Measurements from ENCODE around the gene AMBRA1.

The AMBRA1 gene

DNA sequence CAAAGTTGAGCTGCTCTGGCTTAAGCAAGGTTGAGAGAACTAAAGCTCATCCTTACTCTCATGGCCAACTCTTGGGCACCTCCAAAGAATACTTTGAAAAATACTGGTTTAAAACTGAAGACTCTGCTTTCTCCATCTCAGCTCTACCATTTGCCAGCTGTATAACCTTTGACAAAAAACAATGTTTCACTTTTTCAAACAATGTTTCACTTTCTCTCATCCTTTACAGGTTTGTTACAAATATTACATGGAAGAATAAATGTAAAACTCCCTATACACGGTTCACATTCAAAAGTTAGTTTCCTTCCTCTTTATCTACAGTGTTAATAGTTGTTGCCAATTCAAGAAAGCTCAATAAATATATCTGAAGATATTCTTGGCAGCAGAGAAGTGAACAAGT is 19.2 kb downstream of the AMBRA1 start:
- DNase-seq = no peak

DNA sequence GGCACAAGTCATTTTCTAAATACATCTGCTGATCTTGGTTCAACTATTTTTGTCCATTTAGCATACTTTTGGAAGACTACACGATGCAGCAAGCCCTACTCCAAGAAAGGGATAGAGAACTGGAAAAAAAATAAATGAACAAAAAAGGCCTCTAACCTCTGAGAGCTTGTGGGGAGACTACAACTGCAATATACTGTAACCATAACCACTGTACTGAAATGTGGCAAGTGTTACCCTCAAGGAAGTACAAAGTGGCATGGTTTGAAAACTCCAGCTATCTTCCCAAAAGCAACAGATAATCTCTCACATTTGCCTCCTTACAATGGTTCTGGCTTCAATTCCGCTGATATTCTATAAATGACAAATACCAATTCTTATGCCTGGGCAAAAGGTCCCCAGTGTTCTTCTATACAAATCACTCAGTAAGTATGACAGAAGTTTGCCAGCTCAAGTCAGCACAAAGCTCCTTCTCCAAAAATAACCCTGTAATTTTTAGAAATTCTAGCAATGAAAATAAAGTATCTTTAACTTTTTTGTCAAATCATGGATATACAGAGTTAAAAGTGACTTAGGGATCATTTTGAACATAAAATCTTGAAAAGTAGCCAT is 22.9 kb downstream of the AMBRA1 start:
- DNase-seq = no peak

DNA sequence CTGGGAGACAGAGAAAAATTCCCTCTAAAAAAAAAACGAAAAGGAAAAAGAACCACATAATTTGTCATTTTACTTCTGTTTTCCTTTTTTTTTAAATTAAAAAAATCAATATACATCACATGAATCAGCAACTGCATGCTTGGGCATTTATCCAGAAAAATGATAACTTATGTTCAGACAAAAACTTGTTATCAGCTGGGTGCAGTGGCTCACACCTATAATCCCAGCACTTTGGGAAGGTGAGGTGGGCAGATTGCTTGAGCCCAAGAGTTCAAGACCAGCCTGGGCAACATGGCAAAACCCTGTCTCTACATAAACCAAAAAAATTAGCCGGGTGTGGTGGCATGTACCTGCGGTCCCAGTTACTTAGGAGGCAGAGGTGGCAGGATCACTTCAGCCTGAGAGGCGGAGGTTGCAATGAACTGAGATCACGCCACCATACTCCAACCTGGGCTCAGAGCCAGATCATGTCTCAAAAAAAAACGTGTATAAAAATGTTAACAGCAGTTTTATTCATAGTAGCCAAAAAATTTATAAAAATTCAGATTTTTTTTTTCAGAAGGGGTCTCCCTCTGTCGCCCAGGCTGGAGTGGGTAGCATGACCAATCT is 28.5 kb downstream of the AMBRA1 start:
- no peak for DNase-seq

DNA sequence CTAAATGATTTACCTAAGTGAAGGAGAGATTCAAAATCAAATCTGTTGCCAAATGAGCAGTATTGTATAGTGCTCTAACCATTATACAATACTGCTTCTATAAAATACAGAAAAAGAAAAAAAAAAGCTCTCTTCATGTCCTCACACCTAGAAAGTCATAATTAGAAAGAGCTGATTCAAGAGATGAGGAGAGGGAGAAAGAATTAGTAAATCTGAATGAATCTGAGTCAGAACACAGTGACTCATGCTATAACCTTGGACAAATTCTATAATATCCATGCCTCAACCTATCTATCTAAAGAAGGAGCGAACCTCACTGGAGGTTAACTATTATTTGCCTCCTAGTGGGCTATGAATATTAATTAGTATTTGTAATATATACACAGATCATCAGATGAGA is 29.4 kb downstream of the AMBRA1 start:
- peak; percentile 69 for DNase-seq

DNA sequence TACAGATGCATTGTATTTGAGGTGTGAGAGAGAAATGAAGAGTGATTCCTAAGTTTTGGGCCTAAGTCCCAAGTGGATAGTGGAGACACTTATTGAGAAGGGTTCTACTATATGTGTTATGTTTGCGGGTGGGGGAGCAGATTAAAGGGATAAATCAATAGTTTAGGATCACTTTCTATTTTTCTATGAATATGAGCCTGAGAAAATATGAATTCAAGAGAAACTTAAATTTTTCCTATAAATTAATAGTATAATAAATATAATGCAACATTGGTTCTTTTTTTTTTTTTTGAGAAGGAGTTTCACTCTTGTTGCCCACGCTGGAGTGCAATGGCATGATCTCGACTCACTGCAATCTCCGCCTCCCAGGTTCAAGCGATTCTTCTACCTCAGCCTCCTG is 31.3 kb downstream of the AMBRA1 start:
- DNase-seq = no peak

DNA sequence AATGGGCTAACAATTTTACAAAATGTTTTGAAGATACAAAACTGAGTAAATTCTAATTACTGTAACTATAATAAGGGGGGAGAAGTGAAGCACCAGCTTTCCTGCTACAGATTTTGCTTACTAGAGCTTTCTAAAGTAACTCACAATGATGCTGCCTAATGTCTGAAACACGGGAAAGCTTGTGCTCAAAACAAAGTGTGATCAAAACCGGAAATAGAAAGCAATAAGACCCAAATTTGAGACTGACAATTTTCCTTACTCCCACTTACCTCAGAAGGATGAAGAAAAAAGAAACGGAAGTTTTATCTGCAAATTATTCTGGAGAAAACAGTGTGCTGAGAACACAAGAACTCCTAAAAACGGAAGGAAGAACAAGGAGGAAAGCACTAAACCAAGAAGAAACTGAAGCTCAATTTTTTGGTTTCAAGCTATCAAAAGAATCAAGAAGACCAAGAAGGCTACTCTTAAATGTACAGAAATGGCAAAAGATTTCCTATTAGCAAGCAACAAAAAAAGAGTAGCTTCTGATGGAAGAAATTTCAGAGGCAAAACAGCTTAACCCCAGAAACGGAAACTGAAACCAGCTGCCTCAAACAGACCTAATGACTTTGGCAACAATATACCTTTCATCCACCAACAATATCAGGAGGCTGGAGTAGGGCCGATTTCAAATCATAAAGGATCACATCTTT is 33.4 kb downstream of the AMBRA1 start:
- no peak for DNase-seq

DNA sequence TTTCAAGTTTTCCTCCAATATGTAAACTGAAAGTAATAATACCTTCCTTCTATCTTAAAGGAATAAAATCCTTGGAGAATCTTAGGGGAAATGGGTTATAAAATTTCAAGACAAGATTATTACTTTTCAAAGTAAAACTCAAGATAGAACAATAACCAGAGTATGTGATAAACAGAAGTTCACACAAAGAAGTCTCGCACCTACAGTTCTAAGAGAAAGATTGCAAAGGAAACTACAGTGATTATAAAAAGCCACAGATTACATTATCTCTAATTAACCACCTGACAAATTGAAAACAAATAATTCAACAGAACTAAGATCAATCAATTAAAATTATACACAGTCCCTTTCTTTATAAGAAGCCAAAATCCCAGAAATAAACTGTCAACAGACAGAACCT is 34.0 kb downstream of the AMBRA1 start:
- no peak for DNase-seq

DNA sequence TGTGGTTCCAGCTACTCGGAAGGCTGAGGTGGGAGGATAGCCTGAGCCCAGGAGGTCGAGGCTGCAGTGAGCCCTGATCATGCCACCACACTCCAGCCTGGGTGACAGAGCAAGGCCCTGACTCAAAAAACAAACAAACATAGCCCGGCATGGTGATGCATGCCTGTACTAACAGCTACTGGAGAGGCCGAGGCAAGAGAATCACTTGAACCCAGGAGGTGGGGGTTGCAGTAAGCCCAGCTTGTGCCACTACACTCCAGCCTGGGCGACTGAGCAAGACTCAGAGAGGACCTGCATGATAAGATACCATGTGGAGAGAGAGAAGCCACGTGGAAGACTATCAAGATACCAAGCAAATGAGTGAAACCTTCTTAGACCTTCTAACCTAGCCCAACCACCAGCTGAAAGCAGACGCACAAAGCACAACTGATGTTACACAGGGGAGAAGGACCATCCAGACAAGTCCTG is 36.1 kb downstream of the AMBRA1 start:
- DNase-seq = peak; percentile 62

DNA sequence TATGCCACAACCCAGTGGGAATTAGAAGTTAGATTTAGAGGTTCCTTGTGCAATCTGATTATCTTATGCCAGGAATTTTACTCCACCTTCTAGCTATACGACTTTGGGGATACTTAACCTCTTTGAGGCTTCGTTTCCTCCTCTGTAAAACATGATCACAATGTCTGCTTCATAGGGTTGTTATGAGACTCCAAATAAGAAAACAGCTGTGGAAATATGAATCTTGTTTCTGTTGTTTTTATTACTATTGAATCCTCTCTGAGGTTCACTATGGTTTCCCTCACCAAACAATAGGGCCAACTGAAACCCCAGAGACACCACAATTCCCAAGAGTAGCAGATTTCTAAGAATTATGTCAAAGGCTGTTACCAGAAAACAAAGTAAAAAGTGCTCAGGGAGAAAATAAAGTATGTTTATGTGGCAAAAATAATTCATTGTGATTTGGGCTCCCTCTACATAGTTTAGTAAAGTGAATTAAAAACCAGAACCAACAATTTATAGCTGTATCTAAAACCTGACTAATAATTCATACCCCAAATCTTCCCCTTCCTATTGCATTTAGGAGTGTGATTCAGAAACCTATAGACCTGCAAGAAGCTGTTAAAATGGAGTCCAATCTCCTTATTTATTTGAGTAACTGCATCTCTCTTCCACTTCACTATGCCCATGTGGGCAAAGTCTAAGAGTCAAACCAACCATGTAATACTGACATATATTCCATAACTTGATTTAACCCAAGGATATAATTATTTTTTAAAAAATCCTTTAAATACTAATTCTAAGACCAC is 38.4 kb downstream of the AMBRA1 start:
- peak; percentile 72 for DNase-seq

DNA sequence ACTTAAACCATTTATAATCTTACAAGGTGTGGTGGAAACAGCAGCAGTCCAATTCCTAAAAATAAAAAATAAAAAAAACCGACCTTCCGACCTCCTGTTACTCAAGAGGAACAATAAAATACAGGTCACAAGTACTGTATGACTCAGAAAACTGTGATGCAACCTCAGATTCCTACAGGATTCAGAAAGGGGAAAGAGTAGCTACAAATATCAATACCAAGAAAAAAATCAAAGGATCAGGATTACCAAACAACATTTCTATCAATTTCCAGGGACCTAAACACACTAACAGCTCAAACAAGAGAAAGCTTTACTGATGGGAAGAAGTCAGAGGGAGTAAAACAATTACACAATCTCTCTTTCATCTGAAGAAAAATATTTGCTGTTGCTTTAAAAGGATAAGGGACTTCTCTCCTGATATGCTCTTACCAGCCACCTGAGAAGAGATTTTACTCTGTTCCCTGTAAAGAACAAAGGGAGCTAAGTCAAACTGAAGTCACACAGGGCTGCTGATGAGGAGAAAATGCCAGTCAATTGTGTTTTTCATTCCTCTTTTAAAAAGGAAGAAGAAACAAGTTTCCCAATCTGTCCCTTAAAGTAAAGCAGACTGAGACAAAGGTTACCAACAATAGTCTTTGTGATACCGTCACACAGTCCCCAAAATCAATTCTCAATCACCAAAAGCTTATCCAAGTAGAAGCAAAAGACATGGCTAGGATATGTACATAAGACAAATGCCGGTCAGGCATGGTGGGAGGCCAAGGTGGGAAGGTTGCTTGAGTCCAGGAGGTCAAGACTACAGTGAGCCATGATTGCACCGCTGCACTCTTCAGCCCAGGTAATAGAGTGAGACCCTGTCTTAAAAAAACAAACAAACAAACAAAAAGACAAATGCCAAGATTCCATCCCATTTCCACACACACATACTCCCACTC is 39.3 kb downstream of the AMBRA1 start:
- peak; percentile 49 for DNase-seq

DNA sequence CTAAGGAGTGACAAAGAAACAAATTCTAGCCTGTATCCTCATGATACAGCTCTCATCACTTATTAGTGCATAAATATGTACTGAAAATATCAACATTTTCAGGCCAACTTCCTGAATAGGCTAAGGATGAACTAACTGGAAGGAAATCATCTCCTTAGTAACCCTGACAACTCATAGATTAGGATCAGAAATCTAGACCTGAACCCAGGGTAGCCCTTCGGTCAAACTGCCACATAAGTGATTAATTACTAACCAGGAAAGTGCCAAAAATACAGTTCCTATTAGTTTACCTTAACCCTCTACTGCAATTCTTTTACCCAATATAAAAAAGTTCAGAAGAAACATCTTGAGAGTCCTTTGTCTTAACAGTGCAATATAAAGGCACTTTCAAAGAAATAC is 40.0 kb downstream of the AMBRA1 start:
- DNase-seq = no peak

DNA sequence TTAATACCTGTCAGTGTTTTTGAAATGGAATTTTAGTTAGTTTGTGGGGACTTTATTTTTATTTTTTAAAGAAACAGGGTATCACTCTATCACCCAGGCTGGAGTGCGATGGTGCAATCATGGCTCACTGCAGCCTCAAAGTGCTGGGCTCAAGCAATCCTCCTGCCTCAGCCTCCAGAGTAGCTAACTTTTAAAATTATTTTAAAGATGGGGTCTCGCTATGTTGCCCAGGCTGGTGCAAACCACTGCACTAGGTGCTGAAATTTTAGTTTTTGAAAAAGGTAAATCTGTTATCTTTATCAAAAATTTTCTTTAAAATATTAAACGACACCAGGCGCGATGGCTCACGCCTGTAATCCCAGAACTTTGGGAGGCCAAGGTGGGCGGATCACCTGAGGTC is 42.6 kb downstream of the AMBRA1 start:
- DNase-seq = no peak

DNA sequence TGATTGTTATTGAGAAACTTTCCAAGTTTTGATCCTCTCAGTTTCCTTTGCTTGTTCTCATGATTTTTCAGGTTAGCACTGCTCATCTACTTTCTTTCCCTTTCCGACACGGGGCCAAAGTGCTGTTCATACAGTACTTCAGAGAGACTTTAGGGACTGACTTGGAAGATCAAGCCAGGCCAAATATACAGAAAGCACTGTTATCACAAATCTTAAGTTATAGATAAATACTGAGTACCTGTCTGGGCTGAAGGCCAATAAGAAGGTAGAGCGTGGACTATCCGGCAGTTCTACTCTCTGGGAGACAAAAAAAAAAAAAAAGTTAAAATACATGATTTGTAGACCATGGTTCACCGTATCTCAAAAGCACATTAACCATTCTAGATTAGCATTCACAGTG is 46.2 kb downstream of the AMBRA1 start:
- no peak for DNase-seq

DNA sequence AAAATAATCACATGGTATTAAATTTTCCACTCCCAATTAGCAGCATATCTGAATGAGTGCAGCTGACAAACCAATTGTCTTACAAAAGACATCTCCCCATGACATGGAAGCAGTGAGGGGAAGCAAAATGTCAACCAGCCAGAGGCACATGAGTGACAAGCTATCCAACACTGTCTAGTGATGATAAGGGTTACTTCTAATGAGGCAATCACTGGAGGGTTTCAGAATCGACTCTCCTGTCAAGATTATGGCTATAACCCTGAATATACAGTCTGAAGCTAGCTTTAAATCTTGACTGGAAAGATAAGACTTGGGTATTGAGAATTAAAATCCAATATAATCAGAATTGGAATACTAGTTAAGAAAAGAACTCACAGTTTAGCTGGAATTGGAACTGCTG is 50.3 kb downstream of the AMBRA1 start:
- no peak for DNase-seq

DNA sequence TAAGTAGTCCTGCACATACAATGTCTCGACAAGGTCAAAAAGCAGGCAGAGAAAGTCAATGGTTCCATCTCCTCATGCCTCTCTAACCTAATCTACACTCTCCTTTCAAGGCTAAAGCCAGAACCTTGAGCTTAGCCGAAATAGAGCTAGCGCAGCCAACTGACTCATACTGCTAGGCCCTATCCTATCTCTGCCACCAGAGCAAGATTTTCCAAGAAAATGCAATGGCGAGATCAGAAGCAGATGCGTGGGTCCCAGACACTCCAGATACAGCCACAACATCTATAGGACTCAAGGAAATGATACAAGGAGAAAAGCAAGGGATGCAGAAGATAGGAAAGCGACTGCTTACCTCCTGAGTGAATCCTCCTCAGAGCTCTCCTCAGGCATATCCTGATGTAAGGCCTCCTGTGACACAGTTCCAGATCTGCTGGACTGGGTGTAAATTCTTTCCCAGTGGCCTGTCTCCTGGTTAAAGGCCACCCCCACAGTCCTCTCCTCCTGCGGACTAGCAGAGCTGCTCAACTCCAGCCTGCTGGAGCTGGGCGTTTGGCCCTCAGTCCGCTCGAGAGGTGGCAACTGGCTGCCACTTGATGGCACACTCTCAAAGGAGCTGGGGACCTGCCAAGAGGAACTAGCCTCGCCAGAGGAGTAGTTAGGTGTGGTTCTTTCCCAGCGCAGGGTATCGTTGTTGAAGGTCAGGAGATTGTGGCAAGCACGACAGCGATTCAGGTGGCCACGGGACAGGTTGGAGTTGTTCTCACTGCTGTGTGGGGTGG is 52.0 kb downstream of the AMBRA1 start:
- DNase-seq = no peak

DNA sequence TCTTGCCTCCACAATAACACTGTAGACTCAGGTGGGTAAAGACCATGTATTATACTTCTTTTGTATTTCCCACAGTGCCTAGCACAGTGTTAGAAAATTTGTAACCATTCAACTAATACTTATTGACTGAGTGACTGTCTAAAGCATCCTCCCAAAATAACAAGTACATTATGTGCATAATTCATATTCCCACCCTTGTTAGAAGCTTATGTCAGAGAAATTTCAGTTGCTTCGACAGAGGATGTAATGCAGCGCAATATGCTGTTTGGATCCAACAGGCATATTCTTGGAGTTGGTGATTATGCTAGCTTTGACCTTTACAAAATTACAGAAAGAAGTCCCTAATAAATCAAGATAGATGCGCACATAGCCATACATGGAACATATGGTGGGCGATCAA is 53.0 kb downstream of the AMBRA1 start:
- DNase-seq = no peak

DNA sequence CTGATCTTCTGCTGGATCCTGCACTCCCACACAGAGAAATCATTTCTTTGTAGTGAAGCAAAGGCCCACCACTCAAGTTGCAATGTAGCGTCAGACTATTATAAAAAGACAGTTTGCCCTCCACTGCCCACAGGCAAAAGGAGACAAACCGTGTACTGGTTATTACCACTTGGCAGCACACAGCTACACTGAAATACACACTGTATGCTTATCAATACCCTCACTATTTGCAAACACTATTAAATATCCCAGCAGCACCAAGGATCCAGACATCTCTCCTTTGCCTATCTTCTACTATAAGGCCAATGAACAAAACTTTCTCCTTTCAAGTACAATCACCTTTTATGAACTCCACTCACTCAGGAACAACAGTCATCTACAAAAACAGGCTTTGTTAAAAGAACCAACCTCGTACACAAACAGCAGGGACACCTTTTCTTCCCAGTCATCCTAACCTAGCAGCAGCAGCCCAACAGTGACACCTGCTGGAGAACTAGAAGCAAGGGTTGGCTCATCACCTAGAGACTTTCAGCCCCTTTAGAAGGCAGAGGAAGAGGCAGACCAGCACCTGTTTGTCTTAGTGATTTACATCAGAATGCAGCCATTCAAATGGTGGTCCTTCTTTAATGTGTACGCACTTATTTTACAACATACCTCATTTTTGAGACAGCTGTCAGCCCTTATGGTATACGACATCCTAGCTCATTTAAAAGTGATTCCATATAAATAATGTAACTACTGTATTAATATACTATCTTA is 56.1 kb downstream of the AMBRA1 start:
- DNase-seq = peak; percentile 77

DNA sequence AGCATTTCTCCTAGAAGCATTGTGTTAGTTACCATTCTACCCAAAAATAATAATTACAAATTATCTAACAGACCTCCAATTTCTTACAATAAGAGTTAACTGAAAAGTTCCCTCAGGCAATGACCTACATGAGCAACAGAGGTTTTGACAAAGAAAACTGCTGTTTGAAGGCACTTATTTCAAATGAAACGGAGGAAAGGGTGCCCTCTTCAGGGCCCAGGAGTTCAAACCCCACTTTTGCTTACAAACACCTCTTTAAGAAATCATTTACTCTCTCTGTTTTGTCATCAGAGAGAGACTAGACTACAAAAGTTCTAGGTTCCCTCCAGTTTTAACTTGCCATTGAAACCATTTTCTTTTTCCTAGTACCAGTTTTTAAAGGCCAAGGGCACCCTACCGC is 56.7 kb downstream of the AMBRA1 start:
- DNase-seq = no peak

DNA sequence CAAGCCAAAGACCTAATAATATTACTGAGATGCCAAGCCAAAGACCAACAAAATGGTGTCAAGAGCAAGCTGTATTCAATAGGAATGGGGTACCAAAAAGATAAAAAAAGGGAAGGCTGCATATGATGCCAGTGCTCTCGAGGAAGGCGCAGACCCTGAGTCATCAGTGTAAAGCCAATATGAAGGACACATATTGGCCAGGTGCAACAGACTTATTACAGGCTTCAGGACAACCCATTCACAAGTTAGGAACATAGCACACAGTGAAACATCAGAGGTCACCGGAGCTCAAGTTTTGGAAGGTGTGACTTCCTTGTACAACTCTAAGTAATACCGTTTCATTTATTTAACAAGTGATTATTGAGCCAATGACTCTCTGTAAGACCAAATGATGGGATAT is 58.1 kb downstream of the AMBRA1 start:
- DNase-seq = no peak

DNA sequence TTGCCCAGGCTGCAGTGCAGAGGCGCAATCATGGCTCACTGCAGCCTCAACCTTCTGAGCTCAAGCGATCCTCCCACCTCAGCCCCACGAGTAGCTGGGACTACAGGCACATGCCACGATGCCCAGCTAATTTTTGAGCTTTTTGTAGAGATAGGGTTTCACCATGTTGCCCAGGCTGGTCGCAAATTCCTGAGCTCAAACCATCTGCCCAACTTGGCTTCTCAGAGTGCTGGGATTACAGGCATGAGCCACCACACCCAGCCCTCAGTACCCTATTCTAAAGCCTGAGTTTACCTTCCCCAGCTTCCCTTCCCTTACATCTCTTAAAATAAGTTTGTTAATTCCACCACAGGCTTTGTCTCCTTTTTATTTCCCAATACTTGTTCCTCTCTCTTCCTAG is 59.1 kb downstream of the AMBRA1 start:
- DNase-seq = no peak
